ENCODE data around the gene STAG1.

STAG1 gene

DNA sequence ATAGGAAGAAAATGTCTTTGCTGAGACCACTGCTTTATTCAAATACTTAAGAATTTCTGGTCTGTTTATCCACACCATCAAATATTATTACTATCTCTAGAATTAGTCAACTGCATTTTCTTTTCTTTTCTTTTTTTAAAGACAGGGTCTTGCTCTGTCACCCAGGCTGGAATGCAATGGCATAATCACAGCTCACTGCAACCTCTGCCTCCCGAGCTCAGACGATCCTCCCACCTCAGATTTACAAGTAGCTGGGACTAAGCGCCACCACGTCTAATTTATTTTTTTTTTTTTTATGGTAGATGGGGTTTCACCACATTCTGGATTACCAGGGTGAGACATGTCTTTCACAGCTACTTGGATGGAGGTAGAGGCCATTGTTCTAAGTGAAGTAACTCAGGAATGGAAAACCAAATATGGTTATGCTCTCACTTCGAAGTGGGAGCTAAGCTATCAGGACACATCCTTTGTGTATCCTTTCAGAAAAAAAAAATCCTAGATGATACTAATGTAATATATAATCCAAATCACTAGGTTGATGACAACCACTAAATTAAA, 52.8 kb downstream of the STAG1 start:
- H2AFZ ChIP-seq (ENCODE audit: low read depth, low read length): no peak overlapping the region
- H3K9me3 ChIP-seq (ENCODE audit: insufficient read depth, low read length): no peaks in the 10 kb centered on the region
- no peak overlapping the region for H3K27ac ChIP-seq (ENCODE audit: low read length)
- H3K36me3 ChIP-seq (replicated peaks; ENCODE audit: low read depth, low read length): peaks cover 16% of the 10 kb centered on the region
- H3K4me1 ChIP-seq (ENCODE audit: low read length): peaks cover 13% of the 10 kb centered on the region
- no peak overlapping the region for H3K9ac ChIP-seq (ENCODE audit: low read length)
- no peak for TF ChIP-seq EZH2phosphoT487 (IDR thresholded peaks at IDR 0.05; ENCODE audit: low read depth)
- H3K79me2 ChIP-seq (ENCODE audit: low read length): peaks cover 89% of the 10 kb centered on the region
- H3K4me3 ChIP-seq (ENCODE audit: low read length): no peak overlapping the region
- no peaks in the 10 kb centered on the region for H3K27me3 ChIP-seq (ENCODE audit: low read depth, low read length)
- no peak overlapping the region for H3K4me2 ChIP-seq (ENCODE audit: low read length)
- H4K20me1 ChIP-seq (ENCODE audit: insufficient read depth, low read length): peaks cover 5% of the 10 kb centered on the region; the same call in 1 of the 2 replicates

DNA sequence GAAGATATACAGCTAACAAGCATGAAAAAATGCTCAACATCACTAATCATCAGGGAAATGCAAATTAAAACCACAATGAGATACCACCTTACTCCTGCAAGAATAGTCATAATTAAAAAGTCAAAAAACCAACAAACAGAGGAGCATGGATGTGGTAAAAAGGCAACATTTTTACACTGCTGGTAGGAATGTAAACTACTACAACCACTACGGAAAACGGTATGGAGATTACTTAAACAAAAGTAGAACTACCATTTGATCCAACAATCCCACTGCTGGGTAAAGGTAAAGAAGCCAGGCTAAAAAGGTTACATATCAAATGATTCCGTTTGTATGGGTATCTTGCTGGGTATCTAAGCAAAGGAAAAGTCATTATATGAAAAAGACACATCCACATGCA, 53.8 kb downstream of the STAG1 start:
- peaks cover 25% of the 10 kb centered on the region for H3K36me3 ChIP-seq (replicated peaks; ENCODE audit: low read depth, low read length)
- no peak overlapping the region for H3K9ac ChIP-seq (ENCODE audit: low read length)
- peaks cover 5% of the 10 kb centered on the region; the same call in 1 of the 2 replicates for H3K9me3 ChIP-seq (ENCODE audit: insufficient read depth, low read length)
- no peak overlapping the region for H3K27ac ChIP-seq (ENCODE audit: low read length)
- no peak overlapping the region for H3K4me3 ChIP-seq (ENCODE audit: low read length)
- H3K79me2 ChIP-seq (ENCODE audit: low read length): peaks cover 90% of the 10 kb centered on the region
- H4K20me1 ChIP-seq (ENCODE audit: insufficient read depth, low read length): peaks cover 2% of the 10 kb centered on the region; the same call in 1 of the 2 replicates
- H2AFZ ChIP-seq (ENCODE audit: low read depth, low read length): no peak overlapping the region
- H3K4me2 ChIP-seq (ENCODE audit: low read length): no peak overlapping the region
- no peaks in the 10 kb centered on the region for H3K27me3 ChIP-seq (ENCODE audit: low read depth, low read length)
- H3K4me1 ChIP-seq (ENCODE audit: low read length): peaks cover 13% of the 10 kb centered on the region
- TF ChIP-seq EZH2phosphoT487 (IDR thresholded peaks at IDR 0.05; ENCODE audit: low read depth): no peak
- TF ChIP-seq, protein P1, sequence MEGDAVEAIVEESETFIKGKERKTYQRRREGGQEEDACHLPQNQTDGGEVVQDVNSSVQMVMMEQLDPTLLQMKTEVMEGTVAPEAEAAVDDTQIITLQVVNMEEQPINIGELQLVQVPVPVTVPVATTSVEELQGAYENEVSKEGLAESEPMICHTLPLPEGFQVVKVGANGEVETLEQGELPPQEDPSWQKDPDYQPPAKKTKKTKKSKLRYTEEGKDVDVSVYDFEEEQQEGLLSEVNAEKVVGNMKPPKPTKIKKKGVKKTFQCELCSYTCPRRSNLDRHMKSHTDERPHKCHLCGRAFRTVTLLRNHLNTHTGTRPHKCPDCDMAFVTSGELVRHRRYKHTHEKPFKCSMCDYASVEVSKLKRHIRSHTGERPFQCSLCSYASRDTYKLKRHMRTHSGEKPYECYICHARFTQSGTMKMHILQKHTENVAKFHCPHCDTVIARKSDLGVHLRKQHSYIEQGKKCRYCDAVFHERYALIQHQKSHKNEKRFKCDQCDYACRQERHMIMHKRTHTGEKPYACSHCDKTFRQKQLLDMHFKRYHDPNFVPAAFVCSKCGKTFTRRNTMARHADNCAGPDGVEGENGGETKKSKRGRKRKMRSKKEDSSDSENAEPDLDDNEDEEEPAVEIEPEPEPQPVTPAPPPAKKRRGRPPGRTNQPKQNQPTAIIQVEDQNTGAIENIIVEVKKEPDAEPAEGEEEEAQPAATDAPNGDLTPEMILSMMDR (IDR thresholded peaks at IDR 0.05; ENCODE audit: low read depth, low read length): no peak

DNA sequence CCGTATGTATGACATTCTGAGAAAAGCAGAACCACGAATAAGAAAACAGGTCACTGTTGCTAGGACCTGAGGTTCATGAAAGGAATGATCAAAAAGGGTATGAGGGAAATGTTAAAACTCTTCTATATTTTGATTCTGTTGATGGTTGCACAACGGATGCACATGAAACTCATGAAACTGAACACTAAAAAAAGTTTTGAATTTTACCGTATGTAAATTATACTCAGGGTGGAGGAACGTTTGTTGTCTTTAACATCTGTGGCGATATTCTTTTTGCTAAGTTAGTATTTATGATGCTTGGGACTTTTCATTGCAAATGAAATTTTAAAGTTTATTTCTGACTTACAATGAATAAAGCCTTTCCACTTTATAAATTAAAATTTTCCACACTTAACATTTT, 55.4 kb downstream of the STAG1 start:
- H4K20me1 ChIP-seq (ENCODE audit: insufficient read depth, low read length): peaks cover 2% of the 10 kb centered on the region; the same call in 1 of the 2 replicates
- no peaks in the 10 kb centered on the region for H3K27me3 ChIP-seq (ENCODE audit: low read depth, low read length)
- no peak overlapping the region for H3K9ac ChIP-seq (ENCODE audit: low read length)
- no peak overlapping the region for H3K4me2 ChIP-seq (ENCODE audit: low read length)
- H3K79me2 ChIP-seq (ENCODE audit: low read length): peaks cover 88% of the 10 kb centered on the region
- no peak overlapping the region for H3K4me3 ChIP-seq (ENCODE audit: low read length)
- H2AFZ ChIP-seq (ENCODE audit: low read depth, low read length): no peak overlapping the region
- TF ChIP-seq, protein P1 (IDR thresholded peaks at IDR 0.05; ENCODE audit: low read depth, low read length): no peak
- no peak for TF ChIP-seq EZH2phosphoT487 (IDR thresholded peaks at IDR 0.05; ENCODE audit: low read depth)
- H3K36me3 ChIP-seq (replicated peaks; ENCODE audit: low read depth, low read length): peaks cover 28% of the 10 kb centered on the region
- peaks cover 13% of the 10 kb centered on the region for H3K4me1 ChIP-seq (ENCODE audit: low read length)
- peaks cover 8% of the 10 kb centered on the region; the same call in 1 of the 2 replicates for H3K9me3 ChIP-seq (ENCODE audit: insufficient read depth, low read length)
- no peak overlapping the region for H3K27ac ChIP-seq (ENCODE audit: low read length)

DNA sequence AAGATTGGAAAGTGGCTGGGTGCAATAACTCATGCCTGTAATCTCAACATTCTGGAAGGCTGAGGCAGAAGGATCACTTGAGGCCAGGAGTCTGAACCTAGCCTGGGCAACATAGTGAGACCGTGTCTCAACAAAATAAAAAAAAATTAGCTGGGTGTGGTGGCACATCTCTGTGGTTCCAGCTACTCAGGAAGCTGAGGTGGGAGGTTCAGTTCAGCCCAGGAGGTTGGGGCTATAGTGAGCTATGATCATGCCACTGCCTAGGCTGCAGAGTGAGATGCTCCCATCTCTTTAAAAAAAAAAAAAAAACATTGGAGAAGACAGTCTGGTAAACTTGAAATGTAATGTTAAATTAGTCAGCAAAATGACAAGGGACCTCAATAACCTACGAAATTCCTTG, 57.9 kb downstream of the STAG1 start:
- H3K4me2 ChIP-seq (ENCODE audit: low read length): no peak overlapping the region
- H3K9ac ChIP-seq (ENCODE audit: low read length): no peak overlapping the region
- peaks cover 89% of the 10 kb centered on the region for H3K79me2 ChIP-seq (ENCODE audit: low read length)
- H3K27ac ChIP-seq (ENCODE audit: low read length): no peak overlapping the region
- H3K4me1 ChIP-seq (ENCODE audit: low read length): peaks cover 13% of the 10 kb centered on the region
- H3K9me3 ChIP-seq (ENCODE audit: insufficient read depth, low read length): peaks cover 8% of the 10 kb centered on the region; the same call in 1 of the 2 replicates
- no peak overlapping the region for H3K4me3 ChIP-seq (ENCODE audit: low read length)
- no peak overlapping the region for H2AFZ ChIP-seq (ENCODE audit: low read depth, low read length)
- H3K27me3 ChIP-seq (ENCODE audit: low read depth, low read length): no peaks in the 10 kb centered on the region
- peaks cover 28% of the 10 kb centered on the region for H3K36me3 ChIP-seq (replicated peaks; ENCODE audit: low read depth, low read length)
- 0 out of 2 replicates have a peak, but pooled peaks cover 2% of the 10 kb centered on the region for H4K20me1 ChIP-seq (ENCODE audit: insufficient read depth, low read length)
- TF ChIP-seq, protein P1 (IDR thresholded peaks at IDR 0.05; ENCODE audit: low read depth, low read length): no peak
- TF ChIP-seq EZH2phosphoT487 (IDR thresholded peaks at IDR 0.05; ENCODE audit: low read depth): no peak

All from OCI-LY3 (cell line).